Bronchus fibroblast of lung (primary cell): ENCODE results near the gene VPS37B. TPM values are rescaled to one million over a fixed set of nuclear protein-coding genes. Genes with fewer than 3 reads are reported as not detected.

Experiments used
- total RNA-seq: library from RNA; depleted of rRNA; stranded (reverse); fragments of >200 nt; gene quantifications from 2 replicates; pipeline ENCODE4 v1.2.3, GENCODE V29; 2015

Gene VPS37B, protein sequence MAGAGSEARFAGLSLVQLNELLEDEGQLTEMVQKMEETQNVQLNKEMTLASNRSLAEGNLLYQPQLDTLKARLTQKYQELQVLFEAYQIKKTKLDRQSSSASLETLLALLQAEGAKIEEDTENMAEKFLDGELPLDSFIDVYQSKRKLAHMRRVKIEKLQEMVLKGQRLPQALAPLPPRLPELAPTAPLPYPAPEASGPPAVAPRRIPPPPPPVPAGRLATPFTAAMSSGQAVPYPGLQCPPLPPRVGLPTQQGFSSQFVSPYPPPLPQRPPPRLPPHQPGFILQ
- total RNA-seq: 27.7 and 30.0 TPM in 2 replicates

DNA sequence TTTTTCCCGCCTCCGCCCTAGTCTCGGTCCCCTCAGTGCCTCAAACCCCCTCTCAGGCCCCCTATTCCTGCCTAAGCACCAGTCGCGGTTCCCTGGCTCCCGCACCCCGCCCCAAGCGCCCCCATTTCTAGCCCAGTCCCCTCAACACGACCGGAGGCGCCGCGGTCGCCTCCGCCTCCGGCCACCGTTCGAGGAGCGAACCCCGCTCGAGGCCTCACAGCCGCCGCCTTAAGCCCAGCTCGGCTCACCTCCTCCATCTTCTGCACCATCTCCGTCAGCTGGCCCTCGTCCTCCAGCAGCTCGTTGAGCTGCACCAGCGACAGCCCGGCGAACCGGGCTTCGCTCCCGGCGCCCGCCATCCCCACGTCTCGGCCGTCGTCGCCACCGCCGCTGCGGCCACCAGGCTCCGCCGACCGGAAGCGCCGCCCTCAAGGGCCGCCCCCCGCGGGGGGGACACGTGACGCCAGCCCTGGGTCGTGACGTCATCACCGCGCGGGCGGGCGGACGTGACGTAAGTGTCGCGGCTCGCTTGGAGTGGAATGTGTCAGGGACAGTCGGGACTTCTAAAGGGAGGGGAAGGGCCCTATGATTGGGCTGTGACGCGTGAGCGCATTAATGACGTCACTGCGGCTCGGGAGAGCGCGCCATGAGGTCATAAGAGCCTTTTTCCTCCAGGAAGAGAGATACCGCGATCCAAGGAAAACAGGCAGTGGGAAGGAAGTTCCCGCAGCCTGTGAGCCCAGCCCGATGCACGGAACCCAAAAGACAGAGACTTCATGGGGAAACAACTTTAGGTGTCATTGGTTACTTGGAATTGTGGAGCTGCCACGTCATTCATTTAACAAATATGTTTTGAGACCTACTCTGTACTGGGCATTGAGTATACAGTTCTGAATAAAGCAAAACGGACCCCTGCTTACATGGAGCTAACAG is at the start of gene VPS37B:
VPS37B (minus strand) TSS at position 421 of the 933 bp plus-strand sequence; CDS start at position 359, 62 bp downstream.

DNA sequence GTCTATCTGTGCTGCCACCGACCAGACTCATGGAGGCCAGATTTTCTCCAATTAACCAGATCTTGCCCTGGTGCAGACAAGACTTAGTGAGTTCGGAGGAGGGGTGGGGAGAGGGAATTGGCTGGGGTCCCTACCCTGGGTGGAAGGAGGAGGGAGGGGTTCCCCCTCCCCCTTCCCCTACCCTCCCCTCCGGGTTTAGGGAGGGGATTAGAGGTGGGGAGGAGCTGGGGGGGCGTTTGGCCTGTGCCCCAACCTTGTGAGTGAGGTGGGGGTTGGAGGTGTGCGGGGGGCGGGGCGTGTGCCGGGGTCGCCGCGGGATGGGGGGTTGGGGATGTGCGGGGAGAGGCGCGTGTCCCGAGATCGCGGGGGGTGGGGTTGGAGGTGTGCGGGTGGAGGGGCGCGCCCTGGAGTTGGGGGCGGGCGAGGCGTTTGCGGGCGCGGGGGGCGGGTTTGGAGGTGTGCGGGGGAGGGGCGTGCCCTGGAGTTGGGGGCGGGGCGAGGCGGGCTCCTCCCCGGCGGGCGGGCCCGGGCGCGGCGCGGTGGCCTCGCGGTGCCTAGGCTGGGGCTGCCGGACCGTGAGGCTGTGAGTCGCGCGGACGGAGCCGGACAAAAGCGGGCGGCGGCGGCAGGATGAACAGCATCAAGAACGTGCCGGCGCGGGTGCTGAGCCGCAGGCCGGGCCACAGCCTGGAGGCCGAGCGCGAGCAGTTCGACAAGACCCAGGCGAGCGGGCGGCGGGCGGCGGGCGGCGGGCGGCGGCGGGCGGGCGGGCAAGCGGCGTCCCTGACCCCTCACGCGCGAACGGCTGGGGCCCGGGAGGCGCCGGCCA is 60.8 kb downstream of the VPS37B start, which contains the start of gene HIP1R:
HIP1R (plus strand) TSS at position 537 of the 829 bp plus-strand sequence; CDS start at position 631, 94 bp downstream.

Other genes starting within 250 kb of the VPS37B start
- not detected in 2 replicates for gene HCAR2, start 192.8 kb downstream of the VPS37B start, total RNA-seq
- not detected in 2 replicates for gene HCAR3, start 179.3 kb downstream of the VPS37B start, total RNA-seq
- 0.34 and 0.74 TPM in 2 replicates for gene HCAR1, start 165.3 kb downstream of the VPS37B start, total RNA-seq
- gene DENR, start 143.3 kb downstream of the VPS37B start, total RNA-seq: 26.9 and 30.3 TPM in 2 replicates
- gene CCDC62, start 121.6 kb downstream of the VPS37B start, total RNA-seq: under 0.01 TPM in 1 of 2 replicates, not detected in the other
- 31.1 and 31.5 TPM in 2 replicates for gene HIP1R, start 60.7 kb downstream of the VPS37B start, total RNA-seq
- 7.7 and 9.1 TPM in 2 replicates for gene ABCB9, start 70.3 kb upstream of the VPS37B start, total RNA-seq
- 14.6 and 16.3 TPM in 2 replicates for gene OGFOD2, start 79.1 kb upstream of the VPS37B start, total RNA-seq
- 173 and 203 TPM in 2 replicates for gene ARL6IP4, start 84.6 kb upstream of the VPS37B start, total RNA-seq